ENCODE measurements around the gene SPANXN3. TPM values are rescaled to one million over a fixed set of nuclear protein-coding genes. Genes with fewer than 3 reads are reported as not detected.
"Not testable (repeated sequence)": the region's sequence is repeated elsewhere in the genome, so short reads cannot be mapped to it uniquely, and the experiment has no call there.

Gene SPANXN3
- not detected for total RNA-seq

- intact Hi-C loops (cut with DNase I; ENCODE audit: low total_unique reads), result not testable (repeated sequence)
- whole genome bisulfite sequencing, 2 donors, result 100% methylated on average over 1 of the region's 5 CpGs; no CpG with 5 or more reads in 1 of the 2 donors
Measured at GRCh38 chrX:143517375-143517774, at the start of gene SPANXN3. SPANXN3 (minus strand) TSS chrX:143517475; CDS start chrX:143517391, 84 bp downstream.

DNA sequence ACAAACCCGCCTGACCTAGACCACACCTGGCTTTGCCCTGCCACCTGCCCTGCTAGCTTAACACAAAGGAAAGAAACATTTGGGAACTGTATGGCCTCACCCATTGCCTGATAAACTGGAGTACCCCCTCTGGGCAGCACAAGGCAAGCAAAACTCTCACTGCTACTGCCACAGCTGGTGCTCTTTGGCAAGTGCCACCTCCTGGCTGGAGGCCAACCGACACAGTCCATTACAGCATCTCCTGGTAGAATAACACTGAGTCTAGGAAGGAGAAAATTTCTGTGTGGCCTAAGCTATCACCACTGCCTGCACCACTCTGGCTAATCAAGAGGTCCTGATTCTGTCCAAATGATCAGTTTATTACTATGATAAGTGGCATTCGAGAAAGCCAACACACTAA is 18.9 kb upstream of the SPANXN3 start:
- intact Hi-C loops (cut with DNase I; ENCODE audit: low total_unique reads), result loop anchor here (5.0 kb wide), 1 partner anchor 224 kb away; no protein-coding TSS in a partner anchor
- no peak overlapping the region for H3K4me3 ChIP-seq (ENCODE audit: low read depth, poor library complexity, severe bottlenecking)
- DNase-seq (ENCODE audit: low spot score in 2 of 2), result no peak

More at GRCh38 chrX:143517375-143517774, at the start of gene SPANXN3:
- not testable (repeated sequence) for H3K4me3 ChIP-seq (ENCODE audit: low read depth, poor library complexity, severe bottlenecking); DNase-seq (ENCODE audit: low spot score in 2 of 2)

GRCh38 chrX:143502196-143502595 is 15.1 kb downstream of the SPANXN3 start:
- DNase-seq (ENCODE audit: low spot score in 2 of 2); intact Hi-C loops (cut with DNase I; ENCODE audit: low total_unique reads); H3K4me3 ChIP-seq (ENCODE audit: low read depth, poor library complexity, severe bottlenecking): not testable (repeated sequence)
- WGBS, 2 donors, result 47 to 59% methylated on average over 6 of the region's 6 CpGs

More for the DNA sequence above, 18.9 kb upstream of the SPANXN3 start:
- TF ChIP-seq CTCF (IDR thresholded peaks at IDR 0.05) (no peak), POLR2A (IDR thresholded peaks at IDR 0.05) (no peak)
- 81% methylated on average over 3 of the region's 3 CpGs; no CpG with 5 or more reads in 1 of the 2 donors for WGBS, 2 donors

DNA sequence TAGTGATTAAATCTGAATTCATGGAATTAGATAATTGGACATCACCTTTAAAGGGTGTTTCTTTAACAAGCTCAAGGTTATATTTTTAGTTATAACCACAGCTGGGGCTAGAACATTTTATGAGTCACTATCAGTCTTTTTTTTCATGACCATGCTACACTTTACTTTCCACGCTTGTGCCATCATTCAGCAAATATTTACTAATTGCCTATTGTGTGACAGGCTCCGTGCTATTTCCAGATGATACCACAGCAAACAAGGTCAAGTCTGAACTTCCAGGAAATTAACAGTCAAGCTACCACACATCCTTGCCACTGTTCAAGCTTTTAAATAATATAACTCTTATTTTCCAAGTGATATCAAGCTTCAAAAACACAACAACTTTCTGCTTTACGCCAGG is 16.5 kb downstream of the SPANXN3 start:
- 65 to 81% methylated on average over 3 of the region's 3 CpGs for WGBS, 2 donors
- intact Hi-C loops (cut with DNase I; ENCODE audit: low total_unique reads), result no loop called here
- H3K4me3 ChIP-seq (ENCODE audit: low read depth, poor library complexity, severe bottlenecking), result no peak overlapping the region
- no peak for DNase-seq (ENCODE audit: low spot score in 2 of 2)
- TF ChIP-seq CTCF (IDR thresholded peaks at IDR 0.05) (no peak), POLR2A (IDR thresholded peaks at IDR 0.05) (no peak)

DNA sequence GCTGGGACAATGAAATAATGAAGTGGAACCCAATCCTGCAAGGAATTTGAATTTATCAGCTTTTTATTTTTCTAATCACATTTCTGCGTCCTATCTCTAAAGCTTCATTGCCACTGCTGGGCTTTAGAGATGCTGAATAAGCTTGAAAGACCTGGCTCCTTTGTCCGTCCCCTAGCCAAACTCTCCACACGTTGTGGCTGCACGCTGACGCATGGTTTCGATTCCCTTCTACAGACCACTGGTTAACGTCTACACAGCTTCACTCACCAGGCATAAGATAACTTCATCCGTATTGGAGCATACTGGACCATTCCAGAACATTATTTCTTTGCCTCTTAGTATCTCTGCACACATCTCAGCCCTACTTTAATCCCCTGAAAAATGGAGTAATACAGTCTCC is 31.2 kb downstream of the SPANXN3 start:
- 66 to 83% methylated on average over 8 of the region's 8 CpGs for WGBS, 2 donors

DNA sequence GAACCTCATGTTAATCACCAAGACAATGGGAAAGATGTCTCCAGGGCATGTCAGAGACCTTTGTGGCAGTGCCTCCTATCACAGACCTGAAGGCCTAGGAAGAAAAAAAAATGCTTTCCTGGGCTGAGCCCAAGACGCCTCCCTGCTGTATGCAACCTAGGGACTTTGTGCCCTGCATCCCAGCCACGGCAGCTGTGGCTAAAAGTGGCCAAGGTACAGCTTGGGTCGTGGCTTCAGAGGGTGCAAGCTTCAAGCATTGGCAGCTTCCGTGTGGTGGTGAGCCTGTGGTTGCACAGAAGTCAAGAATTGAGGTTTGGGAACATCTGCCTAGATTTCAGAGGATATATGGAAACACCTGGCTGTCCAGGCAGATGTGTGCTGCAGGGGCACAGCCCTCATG is 40.5 kb downstream of the SPANXN3 start:
- no peak for DNase-seq (ENCODE audit: low spot score in 2 of 2)
- TF ChIP-seq POLR2A (IDR thresholded peaks at IDR 0.05) (no peak), CTCF (IDR thresholded peaks at IDR 0.05) (no peak)
- no peak overlapping the region for H3K4me3 ChIP-seq (ENCODE audit: low read depth, poor library complexity, severe bottlenecking)
- WGBS, 2 donors, result 51 to 69% methylated on average over 3 to 4 of the region's 4 CpGs
- intact Hi-C loops (cut with DNase I; ENCODE audit: low total_unique reads), result no loop called here

More for the DNA sequence above, 31.2 kb downstream of the SPANXN3 start:
- intact Hi-C loops (cut with DNase I; ENCODE audit: low total_unique reads), result no loop called here
- TF ChIP-seq POLR2A (IDR thresholded peaks at IDR 0.05) (no peak), CTCF (IDR thresholded peaks at IDR 0.05) (no peak)
- H3K4me3 ChIP-seq (ENCODE audit: low read depth, poor library complexity, severe bottlenecking), result no peak overlapping the region
- no peak for DNase-seq (ENCODE audit: low spot score in 2 of 2)

DNA sequence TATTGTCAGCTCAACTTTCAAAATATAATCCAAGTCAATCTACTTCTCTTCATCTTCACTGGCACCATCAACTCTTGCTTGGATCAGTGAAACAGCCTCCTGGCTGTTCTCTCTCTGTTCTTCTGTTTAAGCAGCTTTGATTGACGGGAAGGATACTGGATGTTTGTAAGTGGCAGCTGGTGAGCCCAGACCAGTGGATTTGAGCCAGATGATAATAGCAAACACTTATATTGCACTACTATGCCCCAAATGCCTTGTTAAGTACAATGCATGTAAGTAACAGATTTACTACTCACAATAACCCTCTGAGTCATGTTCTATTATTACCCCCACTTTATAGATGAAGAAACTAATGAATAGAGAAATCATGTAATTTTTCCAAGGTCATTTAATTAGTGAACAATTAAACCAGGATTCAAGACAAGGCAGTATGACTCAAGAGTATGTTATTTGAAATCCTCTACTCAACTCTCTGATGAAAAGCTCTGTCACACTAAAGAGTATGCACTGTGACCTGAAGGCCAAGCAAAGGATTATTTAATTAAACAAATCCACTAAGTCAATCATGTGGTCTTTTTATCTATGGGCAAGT is 44.8 kb downstream of the SPANXN3 start:
- TF ChIP-seq CTCF (IDR thresholded peaks at IDR 0.05) (no peak), POLR2A (IDR thresholded peaks at IDR 0.05) (no peak)
- intact Hi-C loops (cut with DNase I; ENCODE audit: low total_unique reads), result no loop called here

More for the DNA sequence above, 44.8 kb downstream of the SPANXN3 start:
- no peak overlapping the region for H3K4me3 ChIP-seq (ENCODE audit: low read depth, poor library complexity, severe bottlenecking)
- no peak for DNase-seq (ENCODE audit: low spot score in 2 of 2)
- 58 to 83% methylated on average over 1 of the region's 1 CpG for WGBS, 2 donors

Data from lower leg skin (tissue), 4 donors.